HCT116 (cell line): ENCODE data around the gene THYN1. TPM values are rescaled to one million over a fixed set of nuclear protein-coding genes. Genes with fewer than 3 reads are reported as not detected.

ENCODE experiments used
- ATAC-seq: fragments of 200-7000 bp; cut with Tn5 transposase; 2 replicates; pipeline ENCODE4 v1.9.1; 2020; ENCODE audit warnings: mild to moderate bottlenecking, moderate library complexity
- BruUV-seq: library from RNA; stranded (reverse); fragments of 400-500 nt; replicated peaks from 2 replicates; lab custom pipeline; 2021; lab: Mats Ljungman, UMichigan
- CTCF ChIA-PET: fragments of 300-600 bp; sonication (Branson Sonifier 250); formaldehyde crosslinking; loops from one replicate; lab custom pipeline; 2021; ENCODE audit warnings: antibody characterized with exemption; lab: Charles Lee
- POLR2A ChIA-PET: fragments of 300-600, 350-600 bp; sonication (Branson Sonifier 250); formaldehyde crosslinking; loops from one replicate; lab custom pipeline; 2021; ENCODE audit warnings: antibody characterized with exemption; lab: Charles Lee
- RAD21 ChIA-PET, 2 experiments: fragments of 300-600 bp; sonication (Branson Sonifier 250); formaldehyde crosslinking; loops; one replicate each; lab custom pipeline; 2023; ENCODE audit warnings: low total read pairs in 2 of 2; ENCODE audit not compliant: uncharacterized antibody in 2 of 2, unreplicated experiment in 2 of 2, low non-redundant PET in 1 of 2; lab: Charles Lee
- DNase-seq: peaks from one replicate; pipeline ENCODE4 v3.0.0-alpha.2; 2010; ENCODE audit warnings: low read depth, low spot score
- H2AFZ ChIP-seq: fragments of 200-600 bp; shearing (Covaris generic), sonication (generic); 2 replicates; pipeline ENCODE4 v1.6.1; 2017; ENCODE audit warnings: low read depth, mixed run types, mixed read lengths, antibody characterized with exemption, low read length; ENCODE audit not compliant: poor library complexity, severe bottlenecking
- H3K27ac ChIP-seq: 2 replicates; pipeline ENCODE4 v1.5.1; 2012; ENCODE audit warnings: low read depth, low read length
- H3K27me3 ChIP-seq: fragments of 200-600 bp; sonication (generic); 2 replicates; pipeline ENCODE4 v1.6.1; 2016; ENCODE audit warnings: mixed run types, low read length, mixed read lengths; ENCODE audit not compliant: insufficient read depth
- H3K36me3 ChIP-seq, 2 experiments: fragments of 200-500 bp in 1 of 2; fragments of 200-600 bp in 1 of 2; sonication (Bioruptor generic) in 1 of 2; sonication (generic) in 1 of 2; 2 replicates each; pipeline versions ENCODE4 v1.5.1 to v1.6.1; 2014 to 2016; ENCODE audit warnings: low read length in 2 of 2, inconsistent platforms in 1 of 2, mixed read lengths in 1 of 2, mixed run types in 1 of 2; ENCODE audit not compliant: insufficient read depth in 2 of 2, control insufficient read depth in 1 of 2
- H3K4me1 ChIP-seq, 2 experiments: fragments of 200-600 bp in 1 of 2; sonication (generic) in 1 of 2; 2 replicates each; pipeline versions ENCODE4 v1.5.1 to v1.6.1; 2012 to 2017; ENCODE audit warnings: low read length in 2 of 2, inconsistent platforms in 1 of 2, mild to moderate bottlenecking in 1 of 2, mixed read lengths in 1 of 2, mixed run types in 1 of 2, moderate library complexity in 1 of 2; ENCODE audit not compliant: insufficient read depth in 2 of 2, control insufficient read depth in 1 of 2
- H3K4me2 ChIP-seq: fragments of 200-600 bp; sonication (generic); 2 replicates; pipeline ENCODE4 v1.6.1; 2017; ENCODE audit warnings: mixed run types, low read length, mixed read lengths
- H3K4me3 ChIP-seq, 2 experiments: fragments of 200-600 bp in 1 of 2; sonication (generic) in 1 of 2; replicated peaks in 1 of 2; 2 replicates each; pipeline ENCODE4 v1.5.1; 2011 to 2016; ENCODE audit warnings: low read length in 2 of 2, control low read depth in 1 of 2, low read depth in 1 of 2, mild to moderate bottlenecking in 1 of 2, mixed read lengths in 1 of 2, mixed run types in 1 of 2
- H3K79me2 ChIP-seq: fragments of 200-600 bp; sonication (generic); 2 replicates; pipeline ENCODE4 v1.6.1; 2017; ENCODE audit warnings: mild to moderate bottlenecking, mixed run types, low read length, moderate library complexity, mixed read lengths; ENCODE audit not compliant: insufficient read depth
- H3K9ac ChIP-seq: fragments of 200-600 bp; sonication (generic); 2 replicates; pipeline ENCODE4 v1.6.1; 2016; ENCODE audit warnings: low read length, mixed read lengths
- H3K9me2 ChIP-seq: fragments of 200-600 bp; sonication (generic), shearing (Covaris generic); 2 replicates; pipeline ENCODE4 v1.6.1; 2017; ENCODE audit warnings: mixed run types, mild to moderate bottlenecking, moderate library complexity; ENCODE audit not compliant: insufficient read depth
- H3K9me3 ChIP-seq, 2 experiments: fragments of 200-500 bp in 1 of 2; fragments of 200-600 bp in 1 of 2; sonication (Bioruptor generic) in 1 of 2; sonication (generic) in 1 of 2; 2 replicates each; pipeline ENCODE4 v1.6.1; 2014 to 2017; ENCODE audit warnings: low read length in 2 of 2, mixed read lengths in 2 of 2, inconsistent platforms in 1 of 2, low read depth in 1 of 2, mild to moderate bottlenecking in 1 of 2, mixed run types in 1 of 2, moderate library complexity in 1 of 2; ENCODE audit not compliant: control insufficient read depth in 1 of 2, insufficient read depth in 1 of 2
- H4K20me1 ChIP-seq: fragments of 200-600 bp; sonication (generic), shearing (Covaris generic); 2 replicates; pipeline ENCODE4 v1.6.1; 2017; ENCODE audit warnings: mixed run types, mild to moderate bottlenecking, moderate library complexity; ENCODE audit not compliant: insufficient read depth
- CBX3 ChIP-seq: IDR thresholded peaks from 2 replicates; pipeline ENCODE4 v1.6.1; 2012; ENCODE audit warnings: low read depth
- CEBPB ChIP-seq: IDR thresholded peaks from 2 replicates; pipeline ENCODE4 v1.6.1; 2012; ENCODE audit warnings: low read depth
- EGR1 ChIP-seq: IDR thresholded peaks from 2 replicates; pipeline ENCODE4 v1.6.1; 2012; ENCODE audit warnings: low read depth
- ELF1 ChIP-seq: IDR thresholded peaks from 2 replicates; pipeline ENCODE4 v1.6.1; 2012; ENCODE audit warnings: low read depth, borderline replicate concordance
- EZH2 ChIP-seq: fragments of 200-600 bp; sonication (generic); IDR thresholded peaks from 2 replicates; pipeline ENCODE4 v1.6.1; 2017; ENCODE audit warnings: antibody characterized with exemption, mixed run types
- EZH2phosphoT487 ChIP-seq: fragments of 200-600 bp; IDR thresholded peaks from 2 replicates; pipeline ENCODE4 v1.6.1; 2018; ENCODE audit warnings: antibody characterized with exemption, borderline replicate concordance
- FOSL1 ChIP-seq: IDR thresholded peaks from 2 replicates; pipeline ENCODE4 v1.6.1; 2012; ENCODE audit warnings: low read depth
- JUND ChIP-seq: IDR thresholded peaks from 2 replicates; pipeline ENCODE4 v1.6.1; 2012
- POLR2AphosphoS5 ChIP-seq: IDR thresholded peaks from 2 replicates; pipeline ENCODE4 v1.6.1; 2011; ENCODE audit warnings: mild to moderate bottlenecking, low read depth, low read length, moderate library complexity
- SP1 ChIP-seq: IDR thresholded peaks from 2 replicates; pipeline ENCODE4 v1.6.1; 2012; ENCODE audit warnings: low read depth
- ZFX ChIP-seq: fragments of 450-650 bp; IDR thresholded peaks from 2 replicates; pipeline ENCODE4 v1.6.1; 2017
- intact Hi-C: fragments of 100-400 bp; cut with micrococcal nuclease; formaldehyde crosslinking; loops from 2 replicates; pipeline ENCODE4 v1.10.0; 2022
- total RNA-seq: library from RNA; stranded (reverse); gene quantifications from one replicate; pipeline ENCODE4 v1.2.1, GENCODE V29; 2021; ENCODE audit not compliant: unreplicated experiment
- TF ChIP-seq, protein P1 (sequence below): IDR thresholded peaks from 2 replicates; pipeline ENCODE4 v1.6.1; 2011; ENCODE audit warnings: mild to moderate bottlenecking, low read length, moderate library complexity; ENCODE audit not compliant: insufficient replicate concordance; ENCODE audit errors: extremely low read depth
- TF ChIP-seq, protein P2 (sequence below), 3 experiments: fragments of 200-600 bp in 1 of 3; sonication (generic) in 1 of 3; IDR thresholded peaks in 2 of 3; conservative IDR thresholded peaks in 1 of 3; 2 replicates each; pipeline ENCODE4 v1.5.1; 2012 to 2017; ENCODE audit warnings: low read depth in 2 of 3, low read length in 2 of 3, antibody characterized with exemption in 1 of 3, borderline replicate concordance in 1 of 3, control low read depth in 1 of 3, mild to moderate bottlenecking in 1 of 3, mixed read lengths in 1 of 3, mixed run types in 1 of 3, moderate library complexity in 1 of 3; ENCODE audit not compliant: insufficient read depth in 1 of 3
- TF ChIP-seq, protein P3 (sequence below): IDR thresholded peaks from 2 replicates; pipeline ENCODE4 v1.6.1; 2012; ENCODE audit warnings: low read depth

Gene THYN1
- total RNA-seq, 1 experiment from 2014 or later: 32.2 TPM

DNA sequence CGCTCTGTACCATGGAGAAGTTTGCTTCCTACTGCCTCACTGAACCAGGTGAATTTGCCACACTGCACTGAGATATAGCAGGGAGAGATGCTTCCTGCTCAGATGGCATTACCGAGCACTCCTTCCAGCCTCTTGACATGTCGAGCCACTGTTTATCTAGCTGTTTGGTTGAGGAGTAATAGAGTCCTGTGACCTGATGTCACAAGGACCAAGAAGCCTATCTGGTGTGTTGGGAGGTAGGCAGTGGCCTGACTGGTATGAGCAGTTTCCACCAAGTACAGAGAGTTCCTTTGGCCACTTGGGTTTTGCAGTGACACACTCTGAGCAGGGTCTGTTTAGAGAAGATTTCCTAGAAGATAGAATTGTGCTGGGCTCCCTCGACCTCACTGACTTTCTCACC lies 5.4 kb upstream of the THYN1 start:
- ChIA-PET CTCF (no interaction called here), RAD21 (no interaction called here)
- Histone ChIP-seq H3K9me2 (no peaks in the 10 kb centered on the region), H3K9ac (no peak overlapping the region), H4K20me1 (no peaks in the 10 kb centered on the region), H2AFZ (no peak overlapping the region), H3K4me1 (peaks cover 2 to 9% of the 10 kb centered on the region in 2 experiments; a peak in 2 of 4 replicates)
- intact Hi-C loops: loop anchor here (10.0 kb wide), 2 partner anchors 316 to 334 kb away; no protein-coding TSS in a partner anchor
- no peak for ATAC-seq
- TF ChIP-seq ELF1: no peak
- TF ChIP-seq, protein P1, sequence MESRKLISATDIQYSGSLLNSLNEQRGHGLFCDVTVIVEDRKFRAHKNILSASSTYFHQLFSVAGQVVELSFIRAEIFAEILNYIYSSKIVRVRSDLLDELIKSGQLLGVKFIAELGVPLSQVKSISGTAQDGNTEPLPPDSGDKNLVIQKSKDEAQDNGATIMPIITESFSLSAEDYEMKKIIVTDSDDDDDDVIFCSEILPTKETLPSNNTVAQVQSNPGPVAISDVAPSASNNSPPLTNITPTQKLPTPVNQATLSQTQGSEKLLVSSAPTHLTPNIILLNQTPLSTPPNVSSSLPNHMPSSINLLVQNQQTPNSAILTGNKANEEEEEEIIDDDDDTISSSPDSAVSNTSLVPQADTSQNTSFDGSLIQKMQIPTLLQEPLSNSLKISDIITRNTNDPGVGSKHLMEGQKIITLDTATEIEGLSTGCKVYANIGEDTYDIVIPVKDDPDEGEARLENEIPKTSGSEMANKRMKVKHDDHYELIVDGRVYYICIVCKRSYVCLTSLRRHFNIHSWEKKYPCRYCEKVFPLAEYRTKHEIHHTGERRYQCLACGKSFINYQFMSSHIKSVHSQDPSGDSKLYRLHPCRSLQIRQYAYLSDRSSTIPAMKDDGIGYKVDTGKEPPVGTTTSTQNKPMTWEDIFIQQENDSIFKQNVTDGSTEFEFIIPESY: no peak
- TF ChIP-seq, all 23 proteins: peak for 0
- no peak for DNase-seq
- POLR2A ChIA-PET: no interaction called here
- Histone ChIP-seq H3K4me3 (no peak overlapping the region), H3K27me3 (no peaks in the 10 kb centered on the region), H3K36me3 (peaks cover 4 to 7% of the 10 kb centered on the region in 2 experiments; a peak in 3 of 4 replicates), H3K9me3 (no peaks in the 10 kb centered on the region), H3K4me2 (no peak overlapping the region), H3K27ac (no peak overlapping the region), H3K79me2 (peaks cover 21% of the 10 kb centered on the region)
- BruUV-seq: no TSS peak

DNA sequence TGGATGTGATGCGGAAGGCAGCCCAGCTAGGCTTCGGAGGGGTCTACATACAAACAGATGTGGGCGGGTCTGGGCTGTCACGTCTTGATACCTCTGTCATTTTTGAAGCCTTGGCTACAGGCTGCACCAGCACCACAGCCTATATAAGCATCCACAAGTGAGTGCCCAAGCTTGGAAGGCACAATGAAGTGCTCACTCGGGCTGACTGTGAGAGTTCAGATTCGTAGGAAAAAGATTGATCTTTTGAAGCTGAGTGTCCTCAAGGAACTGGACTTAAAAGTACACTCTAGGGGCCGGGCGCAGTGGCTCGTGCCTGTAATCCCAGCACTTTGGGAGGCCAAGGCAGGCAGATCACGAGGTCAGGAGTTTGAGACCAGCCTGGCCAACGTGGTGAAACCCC lies 3.9 kb upstream of the THYN1 start:
- BruUV-seq: no TSS peak
- H3K4me3 ChIP-seq: no peak overlapping the region
- no peak overlapping the region for H3K27ac ChIP-seq
- peaks cover 23% of the 10 kb centered on the region for H3K79me2 ChIP-seq
- no peak overlapping the region for H2AFZ ChIP-seq
- no peaks in the 10 kb centered on the region for H4K20me1 ChIP-seq
- intact Hi-C loops: loop anchor here (10.0 kb wide), 2 partner anchors 318 to 332 kb away; no protein-coding TSS in a partner anchor
- no peaks in the 10 kb centered on the region for H3K27me3 ChIP-seq
- peaks cover 2 to 9% of the 10 kb centered on the region in 2 experiments; a peak in 2 of 4 replicates for H3K4me1 ChIP-seq
- H3K4me2 ChIP-seq: no peak overlapping the region
- H3K36me3 ChIP-seq: peaks cover 0 to 6% of the 10 kb centered on the region in 2 experiments; a peak in 1 of 4 replicates
- POLR2A ChIA-PET: no interaction called here
- no peak overlapping the region for H3K9ac ChIP-seq
- H3K9me2 ChIP-seq: no peaks in the 10 kb centered on the region
- DNase-seq (no peak), ATAC-seq (no peak)
- CTCF ChIA-PET: no interaction called here
- RAD21 ChIA-PET: no interaction called here
- no peaks in the 10 kb centered on the region for H3K9me3 ChIP-seq
- TF ChIP-seq EZH2phosphoT487 (no peak), ZFX (no peak), EGR1 (no peak), POLR2AphosphoS5 (no peak), ELF1 (no peak), CBX3 (no peak), JUND (no peak), CEBPB (no peak), FOSL1 (no peak), SP1 (no peak), EZH2 (no peak)
- TF ChIP-seq, protein P2, sequence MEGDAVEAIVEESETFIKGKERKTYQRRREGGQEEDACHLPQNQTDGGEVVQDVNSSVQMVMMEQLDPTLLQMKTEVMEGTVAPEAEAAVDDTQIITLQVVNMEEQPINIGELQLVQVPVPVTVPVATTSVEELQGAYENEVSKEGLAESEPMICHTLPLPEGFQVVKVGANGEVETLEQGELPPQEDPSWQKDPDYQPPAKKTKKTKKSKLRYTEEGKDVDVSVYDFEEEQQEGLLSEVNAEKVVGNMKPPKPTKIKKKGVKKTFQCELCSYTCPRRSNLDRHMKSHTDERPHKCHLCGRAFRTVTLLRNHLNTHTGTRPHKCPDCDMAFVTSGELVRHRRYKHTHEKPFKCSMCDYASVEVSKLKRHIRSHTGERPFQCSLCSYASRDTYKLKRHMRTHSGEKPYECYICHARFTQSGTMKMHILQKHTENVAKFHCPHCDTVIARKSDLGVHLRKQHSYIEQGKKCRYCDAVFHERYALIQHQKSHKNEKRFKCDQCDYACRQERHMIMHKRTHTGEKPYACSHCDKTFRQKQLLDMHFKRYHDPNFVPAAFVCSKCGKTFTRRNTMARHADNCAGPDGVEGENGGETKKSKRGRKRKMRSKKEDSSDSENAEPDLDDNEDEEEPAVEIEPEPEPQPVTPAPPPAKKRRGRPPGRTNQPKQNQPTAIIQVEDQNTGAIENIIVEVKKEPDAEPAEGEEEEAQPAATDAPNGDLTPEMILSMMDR (IDR thresholded peaks at IDR 0.05 in 2 of 3, conservative IDR thresholded peaks at IDR 0.05 in 1 of 3; ENCODE audit: borderline replicate concordance in 1 of 3, insufficient read depth in 1 of 3, low read depth in 2 of 3, low read length in 2 of 3): no peak
- TF ChIP-seq, protein P3, sequence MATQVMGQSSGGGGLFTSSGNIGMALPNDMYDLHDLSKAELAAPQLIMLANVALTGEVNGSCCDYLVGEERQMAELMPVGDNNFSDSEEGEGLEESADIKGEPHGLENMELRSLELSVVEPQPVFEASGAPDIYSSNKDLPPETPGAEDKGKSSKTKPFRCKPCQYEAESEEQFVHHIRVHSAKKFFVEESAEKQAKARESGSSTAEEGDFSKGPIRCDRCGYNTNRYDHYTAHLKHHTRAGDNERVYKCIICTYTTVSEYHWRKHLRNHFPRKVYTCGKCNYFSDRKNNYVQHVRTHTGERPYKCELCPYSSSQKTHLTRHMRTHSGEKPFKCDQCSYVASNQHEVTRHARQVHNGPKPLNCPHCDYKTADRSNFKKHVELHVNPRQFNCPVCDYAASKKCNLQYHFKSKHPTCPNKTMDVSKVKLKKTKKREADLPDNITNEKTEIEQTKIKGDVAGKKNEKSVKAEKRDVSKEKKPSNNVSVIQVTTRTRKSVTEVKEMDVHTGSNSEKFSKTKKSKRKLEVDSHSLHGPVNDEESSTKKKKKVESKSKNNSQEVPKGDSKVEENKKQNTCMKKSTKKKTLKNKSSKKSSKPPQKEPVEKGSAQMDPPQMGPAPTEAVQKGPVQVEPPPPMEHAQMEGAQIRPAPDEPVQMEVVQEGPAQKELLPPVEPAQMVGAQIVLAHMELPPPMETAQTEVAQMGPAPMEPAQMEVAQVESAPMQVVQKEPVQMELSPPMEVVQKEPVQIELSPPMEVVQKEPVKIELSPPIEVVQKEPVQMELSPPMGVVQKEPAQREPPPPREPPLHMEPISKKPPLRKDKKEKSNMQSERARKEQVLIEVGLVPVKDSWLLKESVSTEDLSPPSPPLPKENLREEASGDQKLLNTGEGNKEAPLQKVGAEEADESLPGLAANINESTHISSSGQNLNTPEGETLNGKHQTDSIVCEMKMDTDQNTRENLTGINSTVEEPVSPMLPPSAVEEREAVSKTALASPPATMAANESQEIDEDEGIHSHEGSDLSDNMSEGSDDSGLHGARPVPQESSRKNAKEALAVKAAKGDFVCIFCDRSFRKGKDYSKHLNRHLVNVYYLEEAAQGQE: no peak
